ENCODE data around the gene PYGB.

Gene PYGB

DNA sequence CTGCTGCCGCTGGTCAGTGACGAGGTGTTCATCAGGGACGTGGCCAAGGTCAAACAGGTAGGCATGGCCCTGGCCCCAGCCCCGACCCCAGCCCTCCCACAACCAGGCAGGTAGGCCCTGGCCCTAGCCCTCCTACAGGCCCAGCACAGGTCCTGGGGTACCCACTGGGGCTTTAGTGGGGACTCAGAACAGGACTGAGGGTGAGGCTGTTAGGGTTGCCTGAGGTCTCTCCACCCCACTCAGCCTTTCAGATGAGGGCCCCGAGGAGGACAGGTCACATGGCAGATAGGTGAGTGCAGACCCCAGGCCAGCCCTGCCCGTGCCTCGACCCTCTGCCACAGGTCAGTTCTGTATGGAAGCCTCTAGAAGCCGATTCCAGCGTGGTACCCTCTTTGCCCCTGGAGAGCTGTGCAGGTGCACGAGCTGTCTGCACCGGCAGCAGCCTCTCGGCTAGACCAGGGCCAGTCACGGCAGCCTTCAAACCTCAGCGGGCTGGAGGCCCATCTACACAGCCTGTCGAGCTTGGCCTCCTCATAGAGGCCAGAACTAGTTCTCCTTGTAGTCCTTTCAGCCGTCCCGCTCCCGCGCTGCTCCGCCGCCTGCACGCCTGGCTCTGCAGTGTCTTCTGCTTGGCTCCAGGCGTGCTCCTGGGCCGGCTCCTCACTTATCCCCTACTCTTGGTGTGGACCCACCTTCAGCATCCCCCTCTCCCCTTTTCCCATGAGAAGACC lies 35.5 kb downstream of the PYGB start:
- DNase-seq = no peak

DNA sequence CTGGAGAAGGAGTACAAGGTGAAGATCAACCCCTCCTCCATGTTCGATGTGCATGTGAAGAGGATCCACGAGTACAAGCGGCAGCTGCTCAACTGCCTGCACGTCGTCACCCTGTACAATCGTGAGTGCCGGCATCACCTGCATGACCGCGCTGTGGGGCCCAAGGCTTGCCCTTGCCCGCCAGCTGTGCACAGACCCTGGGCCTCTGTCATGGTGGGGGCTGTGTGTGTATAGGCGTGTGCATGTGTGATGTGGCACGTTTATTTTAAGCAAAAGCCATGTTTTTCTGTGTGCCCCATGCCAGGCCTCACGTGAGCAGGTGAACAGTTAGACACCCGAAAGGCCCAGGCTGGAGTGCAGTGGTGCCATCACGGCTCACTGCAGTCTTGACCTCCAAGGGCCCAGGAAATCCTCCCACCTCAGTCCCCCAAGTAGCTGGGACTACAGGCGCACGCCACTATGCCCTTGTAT lies 36.3 kb downstream of the PYGB start:
- DNase-seq = no peak

DNA sequence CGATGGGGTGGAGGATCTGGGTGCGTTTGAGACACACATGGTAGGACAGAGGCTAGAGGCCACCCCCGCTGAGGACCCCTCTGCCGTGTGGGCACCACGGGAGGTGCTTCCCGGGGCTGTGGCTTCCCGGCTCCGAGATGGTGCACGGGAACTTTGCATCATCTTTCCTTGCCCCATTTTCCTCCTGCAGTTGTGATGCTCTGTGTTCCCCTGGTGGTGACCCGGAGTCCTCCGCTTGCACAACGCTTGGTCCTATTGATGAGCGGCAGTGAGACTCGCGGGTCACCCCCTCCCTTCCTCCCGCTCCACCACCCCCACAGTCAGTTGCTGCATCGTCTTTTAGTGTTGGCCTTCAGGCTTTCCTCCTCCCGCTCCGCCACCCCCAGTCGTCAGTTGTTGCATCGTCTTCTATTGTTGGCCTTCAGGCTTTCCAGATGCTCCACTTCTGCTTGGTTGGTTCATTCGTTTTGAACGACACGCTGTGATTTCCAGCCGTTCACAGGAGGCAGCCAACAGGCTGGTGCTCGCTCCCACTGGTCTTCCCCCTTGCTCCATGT lies 37.3 kb downstream of the PYGB start:
- DNase-seq = peak in 1 of 2 experiments; percentile 18

DNA sequence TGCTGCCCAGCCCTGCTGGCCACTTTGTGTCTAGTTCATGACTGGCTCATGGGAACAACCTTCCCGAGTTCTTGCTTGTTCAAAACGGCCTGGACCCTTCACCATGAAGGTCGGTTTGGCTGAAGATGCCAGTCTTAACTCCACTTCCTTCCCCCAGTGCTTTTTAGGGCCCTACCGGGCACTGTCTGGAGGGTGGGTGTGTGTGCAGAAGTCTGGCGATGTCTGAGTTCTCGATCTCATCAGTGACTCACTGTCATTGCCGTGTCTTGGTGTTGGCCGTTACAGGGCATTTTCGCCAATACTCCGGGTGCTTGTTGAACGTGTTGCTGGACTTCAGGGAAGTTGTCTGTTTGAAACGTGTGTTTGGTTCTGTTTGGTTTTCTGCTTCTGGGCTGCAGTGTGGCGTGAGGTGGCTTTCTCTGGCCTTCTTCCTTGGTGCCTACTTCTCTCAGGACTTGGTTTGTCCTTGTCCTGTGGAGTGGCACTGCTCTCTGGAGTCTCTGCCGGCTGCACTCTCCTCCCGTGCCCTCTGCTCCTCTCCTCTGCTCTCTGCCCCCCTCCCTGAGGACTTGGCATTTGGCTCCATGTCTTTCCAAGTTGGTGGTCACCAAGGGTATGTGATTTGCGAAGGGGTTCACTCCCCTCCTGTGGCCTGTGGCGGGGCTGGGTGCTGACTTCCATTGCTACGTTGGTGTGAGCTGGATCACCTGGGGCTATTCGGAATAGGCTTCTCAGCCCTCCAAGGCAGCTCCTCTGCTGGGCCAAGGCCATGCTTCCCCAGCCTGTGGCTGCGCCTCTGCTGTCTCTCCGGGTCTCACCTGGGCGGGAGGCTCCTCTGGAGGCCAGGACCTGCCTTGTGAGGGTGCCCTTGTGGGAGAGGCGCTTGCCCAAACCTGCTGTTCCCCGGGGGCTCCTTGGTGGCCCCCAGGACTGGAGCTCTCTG lies 38.2 kb downstream of the PYGB start:
- DNase-seq = no peak

DNA sequence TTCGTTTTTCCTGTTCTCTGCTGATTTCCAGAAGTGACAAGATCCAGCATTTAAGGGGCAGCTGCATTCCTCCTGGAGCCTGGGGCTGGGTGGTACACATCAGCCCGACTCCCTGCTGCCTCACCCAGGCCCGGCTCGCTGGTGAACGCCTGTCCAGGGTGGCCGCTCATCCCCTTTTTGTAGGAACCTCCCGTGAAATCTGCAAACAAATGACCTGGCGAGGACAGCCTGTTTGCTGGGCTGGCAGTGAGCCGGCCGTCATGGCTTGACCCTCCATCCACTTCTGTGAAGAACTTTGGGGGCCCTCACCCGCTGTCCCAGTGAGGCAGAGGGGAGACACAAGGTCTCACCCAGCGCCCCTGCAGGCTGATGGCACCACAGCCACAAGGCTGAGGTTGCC lies 39.0 kb downstream of the PYGB start:
- no peak for DNase-seq

DNA sequence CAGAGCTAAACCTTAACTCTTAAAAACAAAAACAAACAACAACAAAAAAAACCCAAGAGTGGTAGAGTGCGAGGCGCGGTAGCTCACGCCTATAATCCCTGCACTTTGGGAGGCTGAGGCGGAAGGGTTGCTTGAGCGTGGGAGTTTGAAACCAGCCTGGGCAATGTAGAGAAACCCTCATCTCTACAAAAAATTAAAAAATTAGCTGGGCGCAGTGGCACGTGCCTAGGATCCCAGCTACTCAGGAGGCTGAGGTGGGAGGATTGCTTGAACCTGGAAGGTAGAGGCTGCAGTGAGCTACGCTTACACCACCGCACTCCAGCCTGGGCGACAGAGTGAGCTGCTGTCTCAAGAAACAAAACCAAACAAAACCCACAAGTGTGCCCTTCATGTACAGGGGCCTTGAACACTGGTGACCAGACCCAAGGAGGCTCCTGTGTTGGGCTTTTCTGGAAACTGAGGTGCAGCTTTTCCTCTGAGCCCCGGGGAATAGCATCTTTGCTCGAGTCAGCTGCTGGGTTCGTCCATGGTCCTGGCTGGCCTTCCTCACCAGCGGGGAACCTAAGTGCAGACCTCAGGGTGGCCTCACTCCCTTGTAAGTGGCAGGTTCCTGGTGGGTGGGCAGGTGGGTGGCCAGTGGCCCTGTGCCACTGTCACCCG lies 39.9 kb downstream of the PYGB start:
- no peak for DNase-seq

DNA sequence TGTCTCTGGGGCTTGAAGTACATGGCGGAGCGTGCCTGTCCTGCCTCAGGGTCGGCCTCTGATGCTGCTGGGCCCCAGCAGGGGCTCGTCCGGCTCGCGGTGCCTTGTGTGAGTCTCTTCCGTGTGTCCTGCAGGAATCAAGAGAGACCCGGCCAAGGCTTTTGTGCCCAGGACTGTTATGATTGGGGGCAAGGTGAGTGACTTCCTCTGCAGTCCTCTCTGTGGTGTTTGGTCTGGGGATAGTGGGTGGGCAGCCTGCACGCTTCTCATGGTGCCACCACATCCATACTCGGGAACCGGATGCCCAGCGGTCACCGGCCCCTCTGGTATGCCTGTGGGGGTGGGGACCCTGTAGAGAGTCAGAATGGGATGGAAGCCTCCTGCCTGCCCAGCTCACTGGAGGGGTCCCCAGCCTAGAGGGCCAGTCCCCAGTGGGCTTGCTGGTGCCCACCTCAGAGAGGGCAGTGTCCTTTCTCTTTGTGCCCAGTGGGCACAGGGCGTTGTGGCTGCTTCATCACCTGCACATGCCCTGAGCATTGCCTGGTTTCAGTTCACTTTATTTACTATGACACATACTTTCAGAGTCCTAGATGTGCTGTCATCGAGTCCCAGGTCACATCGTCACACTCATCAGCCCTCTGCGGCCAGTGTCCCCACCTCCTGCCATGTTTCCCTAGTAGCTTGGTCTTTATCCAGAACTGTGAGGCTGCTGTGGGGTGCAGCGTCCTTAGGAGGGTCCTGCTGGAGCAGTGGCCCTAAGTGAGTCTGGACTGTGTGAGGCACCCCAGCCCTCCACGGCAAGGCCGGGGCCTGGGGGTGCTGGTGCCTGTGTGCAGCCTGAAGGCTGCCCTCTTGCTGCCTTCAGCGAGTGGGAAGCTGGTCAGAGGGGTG lies 40.7 kb downstream of the PYGB start:
- no peak for DNase-seq

DNA sequence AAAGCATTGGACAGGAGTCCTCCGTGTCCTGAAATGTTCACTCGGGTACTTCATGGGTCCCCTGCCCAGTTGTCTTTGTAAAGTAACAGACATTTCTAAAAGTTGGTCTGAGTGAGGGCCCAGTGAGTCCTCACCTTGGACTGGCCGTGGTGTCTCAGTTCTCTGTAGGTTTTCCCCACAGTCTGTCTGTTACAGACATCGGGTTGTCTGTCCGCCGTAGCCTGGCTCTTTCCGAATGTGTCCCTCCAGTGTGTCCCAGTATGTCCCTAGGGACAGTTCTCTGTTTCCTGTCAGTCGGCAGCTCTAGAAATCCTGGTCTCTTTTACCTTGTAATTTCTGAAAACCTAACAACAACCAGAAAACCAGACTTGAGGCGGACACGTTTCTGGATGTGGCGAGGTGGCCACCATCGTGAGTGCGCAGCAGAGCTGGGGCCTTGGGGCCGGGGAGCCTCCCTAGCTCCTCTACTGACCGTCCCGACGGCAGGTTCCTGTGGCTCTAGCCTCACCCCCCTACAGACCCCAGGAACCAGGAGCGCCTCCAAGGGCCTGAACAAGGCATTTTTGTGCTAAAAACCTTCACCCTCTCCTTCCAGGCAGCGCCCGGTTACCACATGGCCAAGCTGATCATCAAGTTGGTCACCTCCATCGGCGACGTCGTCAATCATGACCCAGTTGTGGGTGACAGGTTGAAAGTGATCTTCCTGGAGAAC lies 42.2 kb downstream of the PYGB start:
- DNase-seq = no peak

DNA sequence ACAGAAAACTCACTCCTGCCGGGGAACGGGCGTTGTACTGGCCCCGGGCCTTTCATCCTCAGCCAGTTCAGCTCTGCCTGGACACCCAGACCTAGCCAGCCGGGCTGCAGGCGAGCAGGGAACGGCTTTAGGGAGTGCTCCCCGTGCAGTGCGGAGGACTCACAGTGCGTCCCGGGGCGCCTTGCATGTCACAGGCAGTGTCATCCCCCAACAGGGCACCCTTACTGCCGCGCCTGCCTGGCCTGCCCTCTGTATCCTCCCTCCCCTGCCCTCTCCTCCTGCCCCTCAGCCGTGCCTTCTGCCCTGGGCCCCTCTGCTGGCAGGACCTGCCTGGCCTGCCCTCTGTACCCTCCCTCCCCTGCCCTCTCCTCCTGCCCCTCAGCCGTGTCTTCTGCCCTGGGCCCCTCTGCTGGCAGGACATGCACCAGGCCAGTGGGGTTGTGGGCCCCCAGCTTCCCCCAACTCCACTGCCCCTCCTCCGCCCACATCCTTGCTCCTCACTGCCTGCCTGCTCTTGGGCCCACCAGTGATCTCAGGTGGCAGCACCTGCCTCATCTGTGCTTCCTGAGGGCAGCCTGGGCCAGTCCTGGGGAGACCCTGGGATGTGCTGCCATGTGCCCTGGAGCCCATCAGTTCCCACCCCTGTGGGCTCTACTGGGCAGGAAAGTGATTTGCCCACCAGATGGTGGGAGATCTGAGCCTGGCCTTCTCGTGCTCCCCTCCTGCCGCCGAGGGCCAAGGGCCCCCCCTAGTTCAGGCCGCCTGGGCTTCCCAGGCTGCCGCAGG lies 43.0 kb downstream of the PYGB start:
- DNase-seq = no peak

DNA sequence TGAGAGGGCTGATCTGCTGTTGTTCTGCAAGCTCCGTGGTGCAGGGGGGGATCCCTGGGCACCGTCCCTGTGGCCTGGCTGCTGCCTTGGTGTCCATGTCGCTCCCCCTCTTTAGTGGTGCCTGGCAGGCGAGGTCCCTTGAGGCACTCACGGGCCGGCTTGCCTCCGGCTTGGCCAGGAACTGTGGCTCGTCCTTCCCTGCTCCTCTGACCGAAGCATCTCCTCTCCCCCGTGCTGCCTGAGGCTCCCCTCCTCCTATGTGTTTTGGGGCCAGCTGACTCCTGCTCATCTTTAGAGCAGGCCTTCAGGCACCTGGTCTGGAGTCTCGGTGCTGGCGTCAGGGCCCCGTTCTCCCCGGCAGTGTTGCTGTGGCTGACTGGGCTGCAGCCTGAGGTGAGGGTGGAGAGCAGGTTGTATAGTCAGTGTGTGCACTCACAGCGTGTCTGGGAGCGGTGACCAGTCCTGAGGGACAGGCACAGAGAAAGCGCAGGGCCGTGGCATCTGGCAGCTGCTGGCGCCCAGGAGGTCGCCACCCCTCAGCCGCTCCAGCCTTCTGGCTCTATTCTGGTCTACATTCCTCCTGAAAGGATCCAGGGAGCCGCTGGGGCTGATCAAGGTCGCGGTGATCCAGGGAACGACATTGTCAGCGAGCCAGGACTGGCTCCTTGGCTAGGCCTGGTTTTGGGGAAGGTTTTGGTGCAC lies 43.7 kb downstream of the PYGB start:
- DNase-seq = no peak

DNA sequence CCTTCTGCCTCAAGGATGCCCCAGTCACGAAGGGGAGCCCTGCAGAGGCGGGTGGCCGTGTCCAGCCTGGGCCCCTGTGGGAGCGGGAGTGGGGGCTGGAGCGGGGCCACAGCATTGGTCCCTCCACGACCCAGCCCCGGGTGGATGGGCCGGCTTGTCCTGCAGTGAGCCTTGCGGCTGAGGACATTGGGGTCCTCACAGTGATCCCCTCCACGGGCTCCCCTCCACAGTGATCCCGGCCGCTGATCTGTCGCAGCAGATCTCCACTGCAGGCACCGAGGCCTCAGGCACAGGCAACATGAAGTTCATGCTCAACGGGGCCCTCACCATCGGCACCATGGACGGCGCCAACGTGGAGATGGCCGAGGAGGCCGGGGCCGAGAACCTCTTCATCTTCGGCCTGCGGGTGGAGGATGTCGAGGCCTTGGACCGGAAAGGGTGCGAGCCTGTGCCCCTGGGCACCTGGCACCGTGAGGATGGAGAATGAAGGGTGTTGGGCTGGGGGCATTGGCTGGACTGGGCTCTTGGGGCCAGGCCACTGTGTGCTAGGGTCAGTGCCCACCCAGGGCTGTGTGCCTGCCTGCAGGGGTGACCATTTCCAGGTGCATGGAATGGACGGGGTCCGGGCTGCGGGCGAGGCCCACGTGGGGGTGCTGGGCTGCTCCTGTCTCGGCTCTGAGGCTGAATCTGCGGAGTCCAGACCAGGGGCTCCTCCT lies 44.4 kb downstream of the PYGB start:
- DNase-seq = no peak

DNA sequence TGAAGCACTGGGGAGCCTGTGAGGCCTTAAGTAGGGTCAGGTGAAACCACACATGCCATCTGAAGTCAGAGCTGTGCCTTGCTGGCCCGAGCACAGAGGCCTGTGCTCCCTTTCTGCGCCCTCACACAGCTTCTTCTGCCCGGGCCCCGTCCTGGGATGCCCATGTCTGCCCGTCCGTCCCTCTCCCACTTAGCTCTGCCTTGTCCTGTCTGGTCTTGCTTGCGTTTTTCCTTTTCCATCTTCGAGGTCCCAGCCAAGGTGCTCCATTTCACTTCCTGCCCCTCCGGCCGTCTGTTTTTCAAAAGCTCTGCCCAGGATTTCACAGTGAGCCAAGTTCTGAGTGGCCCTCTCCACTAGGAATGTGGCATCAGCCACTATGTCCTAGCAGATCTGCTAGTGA lies 45.6 kb downstream of the PYGB start:
- DNase-seq = no peak

DNA sequence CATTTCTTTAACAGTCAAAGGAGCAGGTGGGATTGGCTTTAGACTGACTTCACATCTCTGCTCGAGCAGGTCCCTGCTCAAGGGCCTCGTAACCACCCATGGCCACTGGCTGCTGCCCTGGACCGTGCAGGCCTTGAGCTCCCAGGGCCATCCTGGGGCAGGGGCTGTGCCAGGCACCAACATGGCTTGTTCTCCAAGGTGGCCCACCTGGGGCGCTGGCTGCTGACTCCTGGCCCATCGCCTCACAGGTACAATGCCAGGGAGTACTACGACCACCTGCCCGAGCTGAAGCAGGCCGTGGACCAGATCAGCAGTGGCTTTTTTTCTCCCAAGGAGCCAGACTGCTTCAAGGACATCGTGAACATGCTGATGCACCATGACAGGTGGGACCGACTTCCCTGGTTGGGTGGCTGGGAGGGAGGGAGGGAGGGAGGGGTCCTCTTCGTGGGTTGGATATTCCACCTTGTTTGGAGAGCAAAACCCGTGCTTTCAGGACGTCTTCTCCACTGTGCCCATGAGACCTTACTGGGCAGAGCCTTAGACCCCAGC lies 46.1 kb downstream of the PYGB start:
- no peak for DNase-seq

DNA sequence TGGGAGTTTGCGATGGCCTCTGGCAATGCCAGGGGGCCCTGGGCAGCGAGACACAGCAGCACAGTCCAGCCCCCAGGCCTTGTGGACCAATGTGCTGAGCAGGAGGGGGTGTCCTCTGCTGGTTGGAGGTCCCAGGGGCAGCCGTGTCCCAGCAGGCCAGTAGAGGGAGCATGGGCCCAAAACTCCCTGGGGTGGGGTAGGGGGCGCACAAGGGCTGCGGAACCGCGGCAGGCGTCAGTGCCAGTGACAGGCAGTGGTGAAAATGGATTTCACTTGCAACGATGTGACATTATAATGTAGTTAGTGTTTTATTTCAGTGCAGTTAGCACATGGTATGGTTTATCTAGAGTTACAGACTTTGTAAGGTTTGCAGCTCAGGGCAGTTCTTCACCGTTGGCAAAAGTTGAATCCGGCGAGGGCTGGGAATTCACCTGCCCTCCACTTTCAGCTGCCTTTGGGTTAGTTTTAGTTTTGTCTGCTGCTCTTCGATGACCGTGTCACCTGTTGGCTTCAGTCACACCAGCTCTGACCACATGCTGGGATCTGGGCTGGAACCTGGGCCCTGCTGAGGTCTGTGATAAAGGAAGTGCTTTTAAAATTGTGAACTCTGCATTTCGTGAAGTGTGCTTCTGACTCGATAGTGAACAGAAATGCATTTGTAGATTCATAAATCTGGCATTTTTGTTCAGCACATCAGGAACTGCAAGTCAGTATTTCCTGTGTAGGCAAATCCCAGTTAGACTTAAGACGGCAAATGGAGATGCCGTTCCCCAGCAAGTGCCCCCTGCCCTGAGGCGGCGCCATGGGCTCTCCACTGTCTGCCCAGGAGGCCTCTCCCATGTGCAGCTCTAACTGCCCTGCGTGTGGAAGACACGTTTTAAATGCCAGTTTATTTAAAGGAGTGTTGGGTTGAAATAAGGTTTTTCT lies 46.8 kb downstream of the PYGB start:
- peak; percentile 48 to 88 for DNase-seq

DNA sequence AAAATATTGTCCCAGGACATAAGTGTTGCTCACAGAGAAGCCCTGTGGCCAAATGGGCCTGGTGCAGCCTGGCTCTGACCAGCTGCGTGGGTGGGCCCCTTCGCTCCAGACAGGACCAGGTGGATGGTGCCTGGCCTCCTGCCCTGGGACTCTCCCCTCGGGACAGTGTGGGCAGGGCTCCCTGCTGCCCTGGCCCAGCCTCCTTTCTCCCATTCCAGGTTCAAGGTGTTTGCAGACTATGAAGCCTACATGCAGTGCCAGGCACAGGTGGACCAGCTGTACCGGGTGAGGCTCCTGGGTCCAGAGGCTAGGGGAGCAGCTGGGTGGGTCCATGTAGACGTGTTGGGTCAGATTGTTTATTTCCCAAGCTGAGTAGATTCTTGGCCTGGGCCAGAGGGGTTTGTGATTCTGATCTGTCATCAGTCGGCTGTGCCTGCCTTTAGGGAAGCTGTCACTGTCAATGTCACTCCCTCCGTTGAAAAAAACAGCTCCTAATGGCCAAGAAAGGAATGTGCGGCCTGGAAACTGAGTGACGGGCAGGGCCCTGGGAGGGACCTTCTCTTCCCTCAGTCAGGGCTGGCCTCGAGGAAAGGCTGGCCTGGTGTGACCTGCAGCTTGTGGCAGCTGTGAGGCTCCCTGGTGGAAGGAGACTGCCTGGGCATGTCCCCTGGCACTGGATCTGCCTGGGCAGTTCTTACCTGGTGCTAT lies 47.7 kb downstream of the PYGB start:
- no peak for DNase-seq

DNA sequence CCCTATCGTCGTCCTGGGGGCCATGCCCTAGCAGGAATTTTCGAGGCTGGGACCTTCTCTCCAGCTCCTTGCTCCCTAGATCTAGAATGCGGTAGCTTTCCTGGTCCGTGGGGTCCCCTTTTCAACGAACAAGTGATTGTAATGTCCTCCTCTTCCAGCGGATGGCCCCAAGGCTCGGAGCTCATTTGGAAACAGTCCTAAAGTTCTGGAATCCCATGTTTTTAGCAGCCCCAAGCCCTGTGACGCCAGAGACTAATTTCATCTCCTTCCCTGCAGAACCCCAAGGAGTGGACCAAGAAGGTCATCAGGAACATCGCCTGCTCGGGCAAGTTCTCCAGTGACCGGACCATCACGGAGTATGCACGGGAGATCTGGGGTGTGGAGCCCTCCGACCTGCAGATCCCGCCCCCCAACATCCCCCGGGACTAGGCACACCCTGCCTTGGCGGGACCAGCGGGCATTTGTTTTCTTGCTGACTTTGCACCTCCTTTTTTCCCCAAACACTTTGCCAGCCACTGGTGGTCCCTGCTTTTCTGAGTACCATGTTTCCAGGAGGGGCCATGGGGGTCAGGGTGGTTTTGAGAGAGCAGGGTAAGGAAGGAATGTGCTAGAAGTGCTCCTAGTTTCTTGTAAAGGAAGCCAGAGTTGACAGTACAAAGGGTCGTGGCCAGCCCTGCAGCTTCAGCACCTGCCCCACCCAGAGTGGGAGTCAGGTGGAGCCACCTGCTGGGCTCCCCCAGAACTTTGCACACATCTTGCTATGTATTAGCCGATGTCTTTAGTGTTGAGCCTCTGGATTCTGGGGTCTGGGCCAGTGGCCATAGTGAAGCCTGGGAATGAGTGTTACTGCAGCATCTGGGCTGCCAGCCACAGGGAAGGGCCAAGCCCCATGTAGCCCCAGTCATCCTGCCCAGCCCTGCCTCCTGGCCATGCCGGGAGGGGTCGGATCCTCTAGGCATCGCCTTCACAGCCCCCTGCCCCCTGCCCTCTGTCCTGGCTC lies 48.5 kb downstream of the PYGB start:
- DNase-seq = peak in 1 of 2 experiments; percentile 64
